ENCODE data around the gene OLR1.

OLR1 gene

DNA sequence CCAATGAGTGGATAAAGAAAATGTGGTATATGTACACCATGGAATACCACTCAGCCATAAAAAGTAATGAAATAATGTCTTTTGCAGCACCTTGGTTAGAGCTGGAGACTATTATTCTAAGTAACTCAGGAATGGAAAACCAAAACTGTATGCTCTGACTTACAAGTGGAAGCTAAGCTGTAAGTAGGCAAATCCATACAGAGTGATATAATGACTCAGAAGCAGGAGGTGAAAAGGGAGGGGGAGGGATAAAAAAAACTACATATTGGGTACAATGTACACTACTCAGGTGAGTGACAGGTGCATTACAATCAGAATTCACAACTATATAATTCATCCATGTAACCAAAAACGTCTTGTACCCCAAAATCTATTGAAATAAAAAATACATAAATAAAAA, 58.0 kb downstream of the OLR1 start:
- H3K4me1 Mint-ChIP-seq: no peaks in the 10 kb centered on the region
- H3K27ac Mint-ChIP-seq: no peak overlapping the region
- no peaks in the 10 kb centered on the region for H3K36me3 Mint-ChIP-seq (ENCODE audit: low read depth)
- TF ChIP-seq CTCF (IDR thresholded peaks at IDR 0.05; ENCODE audit: unreplicated experiment in 3 of 3): no peak
- H3K27me3 Mint-ChIP-seq (ENCODE audit: low read depth): no peaks in the 10 kb centered on the region
- no peak overlapping the region for H3K4me3 Mint-ChIP-seq
- peaks cover 4% of the 10 kb centered on the region for H3K9me3 Mint-ChIP-seq

GRCh38 chr12:10113075-10113474, 58.9 kb downstream of the OLR1 start:
- H3K27me3 Mint-ChIP-seq (ENCODE audit: low read depth): peaks cover 3% of the 10 kb centered on the region
- H3K36me3 Mint-ChIP-seq (ENCODE audit: low read depth): no peaks in the 10 kb centered on the region
- no peak for TF ChIP-seq CTCF (IDR thresholded peaks at IDR 0.05; ENCODE audit: unreplicated experiment in 3 of 3)
- H3K4me3 Mint-ChIP-seq: no peak overlapping the region
- no peak overlapping the region for H3K27ac Mint-ChIP-seq
- peaks cover 6% of the 10 kb centered on the region for H3K9me3 Mint-ChIP-seq
- H3K4me1 Mint-ChIP-seq: no peaks in the 10 kb centered on the region

- H3K36me3 Mint-ChIP-seq (ENCODE audit: low read depth): no peaks in the 10 kb centered on the region
- H3K9me3 Mint-ChIP-seq: peaks cover 12% of the 10 kb centered on the region
- no peaks in the 10 kb centered on the region for H3K4me1 Mint-ChIP-seq
- no peak for TF ChIP-seq CTCF (IDR thresholded peaks at IDR 0.05; ENCODE audit: unreplicated experiment in 3 of 3)
- peaks cover 3% of the 10 kb centered on the region for H3K27me3 Mint-ChIP-seq (ENCODE audit: low read depth)
- H3K4me3 Mint-ChIP-seq: no peak overlapping the region
- H3K27ac Mint-ChIP-seq: no peak overlapping the region
These were observed 60.5 kb downstream of the OLR1 start for GRCh38 chr12:10111451-10111850.

DNA sequence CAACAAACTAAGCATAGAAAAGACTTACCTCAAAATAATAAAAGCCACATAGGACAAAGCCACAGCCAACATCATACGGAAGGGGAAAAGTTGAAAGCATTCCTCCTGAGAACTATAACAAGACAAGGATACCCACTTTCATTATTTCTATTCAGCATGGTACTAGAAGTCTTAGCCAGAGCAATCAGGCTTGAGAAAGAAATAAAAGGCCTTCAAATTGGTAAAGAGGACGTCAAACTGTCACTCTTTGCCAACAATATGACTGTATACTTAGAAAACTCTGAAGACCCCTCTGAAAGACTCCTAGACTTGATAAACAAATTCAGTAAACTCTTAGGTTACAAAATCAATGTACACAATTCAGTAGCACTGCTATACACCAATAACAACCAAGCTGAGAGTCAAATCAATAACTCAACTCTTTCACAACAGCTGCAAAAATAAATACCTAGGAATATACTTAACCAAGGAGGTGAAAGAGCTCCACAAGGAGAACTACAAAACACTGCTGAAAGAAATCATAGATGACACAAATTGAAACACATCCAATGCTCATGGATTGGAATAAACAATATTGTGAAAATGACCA, 61.6 kb downstream of the OLR1 start:
- Mint-ChIP-seq H3K36me3 (ENCODE audit: low read depth) (no peaks in the 10 kb centered on the region), H3K9me3 (peaks cover 21% of the 10 kb centered on the region), H3K27ac (no peak overlapping the region), H3K4me3 (no peak overlapping the region), H3K4me1 (no peaks in the 10 kb centered on the region), H3K27me3 (ENCODE audit: low read depth) (peaks cover 3% of the 10 kb centered on the region)
- no peak for TF ChIP-seq CTCF (IDR thresholded peaks at IDR 0.05; ENCODE audit: unreplicated experiment in 3 of 3)

Data from nephron (organoid).